PC-3 (cell line): Measurements from ENCODE around the gene TBCB.

Experiments used
- EZH2 ChIP-seq: fragments of 300-600 bp; sonication (generic); IDR thresholded peaks from one replicate; pipeline ENCODE4 v1.6.1; 2017; ENCODE audit warnings: antibody characterized with exemption, mild to moderate bottlenecking, low read length; ENCODE audit not compliant: unreplicated experiment
- EZH2phosphoT487 ChIP-seq: fragments of 300-600 bp; sonication (generic); IDR thresholded peaks from 2 replicates; pipeline ENCODE4 v1.6.1; 2018; ENCODE audit warnings: mild to moderate bottlenecking, antibody characterized with exemption, low read length, borderline replicate concordance
- TF ChIP-seq, protein P1 (sequence below): fragments of 300-600 bp; sonication (generic); conservative IDR thresholded peaks from 2 replicates; pipeline ENCODE4 v1.5.1; 2017; ENCODE audit warnings: antibody characterized with exemption, low read depth, mild to moderate bottlenecking, low read length

DNA sequence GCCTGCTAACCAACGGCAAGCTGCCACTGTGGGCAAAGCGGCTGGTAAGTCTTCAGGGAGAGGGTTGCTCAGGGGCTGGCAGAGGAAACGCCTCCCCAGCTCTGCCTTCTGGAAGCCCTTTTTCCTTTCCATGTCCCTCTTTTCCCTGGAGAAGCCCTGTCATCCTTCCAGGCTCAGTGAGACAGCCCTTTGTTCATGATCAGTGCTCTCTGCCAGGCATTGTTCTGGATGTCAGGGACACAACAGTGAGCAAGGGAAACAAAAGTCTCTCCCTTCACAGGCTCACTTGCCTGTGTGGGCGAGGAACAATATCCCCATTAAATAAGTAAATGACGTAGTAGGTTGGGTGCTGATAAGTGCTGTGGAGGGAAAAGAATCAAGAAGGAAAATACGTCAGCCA, 18.2 kb upstream of the TBCB start:
- TF ChIP-seq, protein P1, sequence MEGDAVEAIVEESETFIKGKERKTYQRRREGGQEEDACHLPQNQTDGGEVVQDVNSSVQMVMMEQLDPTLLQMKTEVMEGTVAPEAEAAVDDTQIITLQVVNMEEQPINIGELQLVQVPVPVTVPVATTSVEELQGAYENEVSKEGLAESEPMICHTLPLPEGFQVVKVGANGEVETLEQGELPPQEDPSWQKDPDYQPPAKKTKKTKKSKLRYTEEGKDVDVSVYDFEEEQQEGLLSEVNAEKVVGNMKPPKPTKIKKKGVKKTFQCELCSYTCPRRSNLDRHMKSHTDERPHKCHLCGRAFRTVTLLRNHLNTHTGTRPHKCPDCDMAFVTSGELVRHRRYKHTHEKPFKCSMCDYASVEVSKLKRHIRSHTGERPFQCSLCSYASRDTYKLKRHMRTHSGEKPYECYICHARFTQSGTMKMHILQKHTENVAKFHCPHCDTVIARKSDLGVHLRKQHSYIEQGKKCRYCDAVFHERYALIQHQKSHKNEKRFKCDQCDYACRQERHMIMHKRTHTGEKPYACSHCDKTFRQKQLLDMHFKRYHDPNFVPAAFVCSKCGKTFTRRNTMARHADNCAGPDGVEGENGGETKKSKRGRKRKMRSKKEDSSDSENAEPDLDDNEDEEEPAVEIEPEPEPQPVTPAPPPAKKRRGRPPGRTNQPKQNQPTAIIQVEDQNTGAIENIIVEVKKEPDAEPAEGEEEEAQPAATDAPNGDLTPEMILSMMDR: no peak
- TF ChIP-seq EZH2: no peak
- TF ChIP-seq EZH2phosphoT487: no peak
